GM13977 (cell line): ENCODE data around the gene NUDT11.
A peak's percentile ranks its signal among the peaks of the same experiment; 100 is the strongest.
"Not testable (repeated sequence)": the region's sequence is repeated elsewhere in the genome, so short reads cannot be mapped to it uniquely, and the experiment has no call there.

Experiments used
- DNase-seq: peaks from one replicate; pipeline ENCODE4 v3.0.0; 2012; ENCODE audit warnings: low spot score
- CTCF ChIP-seq: IDR thresholded peaks from 2 replicates; pipeline ENCODE4 v1.5.1; 2012; ENCODE audit warnings: mild to moderate bottlenecking, control low read depth; ENCODE audit not compliant: insufficient read depth; ENCODE audit errors: extremely low read depth, missing control alignments
- in situ Hi-C: fragments of 300-500 bp; cut with MboI; formaldehyde crosslinking; loops from one replicate; pipeline ENCODE4 v1.12.0; 2022; ENCODE audit warnings: low sequenced_read_pairs, low pct_unique_long_range_greater_than_20kb, mixed read lengths, inconsistent platforms; ENCODE audit not compliant: unreplicated experiment

The NUDT11 gene

GRCh38 chrX:51496501-51497291, at the start of gene NUDT11:
NUDT11 (minus strand) TSS chrX:51496592; CDS start chrX:51496444, 148 bp downstream.
- in situ Hi-C loops, result loop anchor here (25.0 kb wide), 1 partner anchor 366 kb away; no protein-coding TSS in a partner anchor
- peak; percentile 50 for DNase-seq
- no peak for TF ChIP-seq CTCF

GRCh38 chrX:51520393-51520792, 24.0 kb upstream of the NUDT11 start:
- no peak for DNase-seq
- in situ Hi-C loops, result no loop called here
- TF ChIP-seq CTCF, result no peak

GRCh38 chrX:51519131-51519530, 22.7 kb upstream of the NUDT11 start:
- in situ Hi-C loops, result not testable (repeated sequence)

GRCh38 chrX:51507551-51507950, 11.2 kb upstream of the NUDT11 start:
- in situ Hi-C loops, result no loop called here
- no peak for TF ChIP-seq CTCF
- DNase-seq, result no peak

More at GRCh38 chrX:51519131-51519530, 22.7 kb upstream of the NUDT11 start:
- not testable (repeated sequence) for DNase-seq

- not testable (repeated sequence) for DNase-seq
- in situ Hi-C loops, result loop anchor here (25.0 kb wide), 1 partner anchor 366 kb away; no protein-coding TSS in a partner anchor
Measured at GRCh38 chrX:51495701-51496488, 497 bp downstream of the NUDT11 start.

- DNase-seq, result no peak
- in situ Hi-C loops, result loop anchor here (25.0 kb wide), 1 partner anchor 368 kb away; no protein-coding TSS in a partner anchor
- TF ChIP-seq CTCF, result no peak
Measured at GRCh38 chrX:51494409-51494808, 2.0 kb downstream of the NUDT11 start.

- in situ Hi-C loops, result loop anchor here (25.0 kb wide), 1 partner anchor 374 kb away; no protein-coding TSS in a partner anchor
- DNase-seq, result no peak
- TF ChIP-seq CTCF, result no peak
Measured at GRCh38 chrX:51487960-51488267, 8.5 kb downstream of the NUDT11 start.
